ENCODE measurements around the gene RAMP3. TPM values are rescaled to one million over a fixed set of nuclear protein-coding genes. Genes with fewer than 3 reads are reported as not detected.

RAMP3 gene
- total RNA-seq, 2 experiments from 2014 or later = not detected

DNA sequence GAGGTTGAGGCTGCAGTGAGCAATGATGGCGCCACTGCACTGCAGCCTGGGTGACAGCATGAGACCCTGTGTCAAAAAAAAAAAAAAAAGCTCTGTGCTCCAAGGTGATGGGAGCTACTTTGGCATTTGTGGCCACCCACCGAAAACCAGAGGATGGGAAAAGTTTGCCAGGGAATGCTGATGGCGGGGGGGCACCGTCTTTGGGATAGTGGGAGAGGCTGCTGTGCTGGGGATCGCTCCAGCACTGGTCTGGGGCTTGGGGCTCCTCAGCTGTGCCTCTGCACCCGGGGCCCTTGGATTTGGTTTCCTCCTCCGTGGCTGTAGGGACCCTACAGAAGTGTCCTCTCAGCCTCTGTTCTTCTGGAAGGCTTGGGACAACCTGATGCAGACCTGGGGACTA is 11.7 kb upstream of the RAMP3 start:
- H3K4me1 Mint-ChIP-seq (ENCODE audit: low read depth) = no peaks in the 10 kb centered on the region

GRCh38 chr7:45146531-45147379 is 10.8 kb upstream of the RAMP3 start:
- Mint-ChIP-seq H3K9me3 (no peaks in the 10 kb centered on the region), H3K27me3 (peaks cover 6% of the 10 kb centered on the region), H3K4me3 (no peak overlapping the region), H3K4me1 (ENCODE audit: low read depth) (no peaks in the 10 kb centered on the region), H3K36me3 (ENCODE audit: low read depth) (no peaks in the 10 kb centered on the region), H3K27ac (no peak overlapping the region)
- no peak for TF ChIP-seq CTCF (IDR thresholded peaks at IDR 0.05)
- ATAC-seq (no peak), DNase-seq (no peak)
- CTCF ChIA-PET = interaction anchor here (0.7 to 1.8 kb wide), 3 partner anchors 10 to 114 kb away, joined by 3 to 10 read pairs (median 3); no protein-coding TSS in a partner anchor
- intact Hi-C loops (cut with micrococcal nuclease) = no loop called here
- POLR2A ChIA-PET = no interaction called here

More for the DNA sequence above, 11.7 kb upstream of the RAMP3 start:
- ChIA-PET CTCF (no interaction called here), POLR2A (no interaction called here)
- no peak overlapping the region for H3K27ac Mint-ChIP-seq
- H3K9me3 Mint-ChIP-seq = no peaks in the 10 kb centered on the region
- DNase-seq (no peak), ATAC-seq (no peak)
- TF ChIP-seq CTCF (IDR thresholded peaks at IDR 0.05) = no peak
- no peak overlapping the region for H3K4me3 Mint-ChIP-seq
- intact Hi-C loops (cut with micrococcal nuclease) = no loop called here
- no peaks in the 10 kb centered on the region for H3K36me3 Mint-ChIP-seq (ENCODE audit: low read depth)
- H3K27me3 Mint-ChIP-seq = peaks cover 6% of the 10 kb centered on the region

DNA sequence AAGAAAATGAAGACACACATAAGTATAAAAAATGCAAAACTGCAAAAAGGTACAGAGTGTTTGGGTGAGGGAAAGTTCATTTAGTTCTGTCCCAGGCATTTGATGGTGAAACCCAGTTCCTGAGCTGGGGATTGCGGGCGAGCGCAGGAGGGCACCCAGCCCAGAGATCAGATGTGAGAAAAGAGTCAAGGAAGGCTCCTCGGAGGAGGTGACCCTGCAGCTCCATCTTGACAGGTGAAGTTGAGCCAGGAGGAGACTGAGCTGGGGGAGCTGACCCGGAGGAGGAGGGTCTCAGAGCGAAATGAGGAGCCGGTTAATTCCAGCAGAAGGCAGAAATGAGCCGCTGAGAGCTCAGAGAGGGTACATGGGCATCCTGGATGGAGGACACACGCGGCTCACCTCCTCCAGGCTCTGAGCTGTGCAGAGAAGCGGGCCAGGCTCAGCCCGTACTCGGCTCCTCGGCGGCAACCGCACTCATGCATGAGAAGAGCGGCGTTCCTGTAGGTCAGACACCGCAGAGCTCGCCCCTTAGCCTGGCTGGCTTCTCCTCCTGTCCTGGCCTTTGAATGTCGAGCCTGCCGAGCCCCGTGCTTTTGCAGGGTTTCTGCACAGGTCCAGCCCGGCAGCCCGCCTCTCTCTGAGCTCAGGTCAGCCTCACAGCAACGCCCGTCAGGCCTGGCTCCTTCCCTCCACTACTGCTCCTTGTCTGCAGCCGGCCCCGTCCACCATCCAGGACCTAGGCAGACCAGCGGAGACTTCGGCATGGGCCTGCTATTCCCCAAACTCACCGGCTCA is 9.5 kb upstream of the RAMP3 start:
- TF ChIP-seq CTCF (IDR thresholded peaks at IDR 0.05) = no peak
- ChIA-PET POLR2A (interaction anchor here (1.5 kb wide), 1 partner anchor 113 kb away, joined by 3 read pairs; no protein-coding TSS in a partner anchor), CTCF (interaction anchor here (0.7 to 1.8 kb wide), 2 partner anchors 12 to 113 kb away, joined by 3 to 10 read pairs; no protein-coding TSS in a partner anchor)
- no peak for DNase-seq
- no peak for ATAC-seq
- Mint-ChIP-seq H3K36me3 (ENCODE audit: low read depth) (no peaks in the 10 kb centered on the region), H3K4me1 (ENCODE audit: low read depth) (no peaks in the 10 kb centered on the region), H3K4me3 (no peak overlapping the region), H3K27me3 (peaks cover 6% of the 10 kb centered on the region), H3K9me3 (no peaks in the 10 kb centered on the region), H3K27ac (no peak overlapping the region)
- intact Hi-C loops (cut with micrococcal nuclease) = no loop called here

DNA sequence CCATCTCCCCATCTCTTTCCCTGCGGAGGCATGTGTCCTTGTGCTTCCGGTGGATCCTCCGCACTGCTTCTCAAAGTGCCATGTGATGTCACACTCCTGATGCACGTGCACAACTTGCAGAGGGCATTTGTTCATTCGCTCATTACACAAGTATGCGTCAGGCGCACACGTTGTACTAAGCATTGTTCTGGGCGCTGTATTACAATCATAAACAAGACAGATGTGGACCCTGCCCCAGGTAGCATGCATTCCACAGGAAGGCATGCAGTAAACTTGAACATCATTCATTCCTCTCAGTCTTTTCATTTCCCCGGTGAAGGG is 9.0 kb upstream of the RAMP3 start:
- CTCF ChIA-PET = interaction anchor here (1.0 to 1.1 kb wide), 2 partner anchors 13 to 121 kb away, joined by 3 read pairs; no protein-coding TSS in a partner anchor

More for the DNA sequence above, 9.0 kb upstream of the RAMP3 start:
- TF ChIP-seq CTCF (IDR thresholded peaks at IDR 0.05) = no peak
- H3K27ac Mint-ChIP-seq = no peak overlapping the region
- ATAC-seq = no peak
- DNase-seq = no peak
- H3K4me1 Mint-ChIP-seq (ENCODE audit: low read depth) = no peaks in the 10 kb centered on the region
- POLR2A ChIA-PET = interaction anchor here (1.5 kb wide), 1 partner anchor 113 kb away, joined by 3 read pairs; no protein-coding TSS in a partner anchor
- H3K36me3 Mint-ChIP-seq (ENCODE audit: low read depth) = no peaks in the 10 kb centered on the region
- no peaks in the 10 kb centered on the region for H3K9me3 Mint-ChIP-seq
- peaks cover 6% of the 10 kb centered on the region for H3K27me3 Mint-ChIP-seq
- H3K4me3 Mint-ChIP-seq = no peak overlapping the region
- intact Hi-C loops (cut with micrococcal nuclease) = no loop called here

Data from activated CD8-positive, alpha-beta T cell treated with anti-CD3 and anti-CD28 coated beads for 36 hours (primary cell).